HepG2 (cell line): ENCODE measurements around the gene TXNDC2. TPM values are rescaled to one million over a fixed set of nuclear protein-coding genes. Genes with fewer than 3 reads are reported as not detected.

ENCODE experiments used
- ATAC-seq: fragments of 200-7000 bp; cut with Tn5 transposase; 3 replicates; pipeline ENCODE4 v1.9.1; 2020; ENCODE audit warnings: mild to moderate bottlenecking, moderate library complexity
- BruUV-seq: library from RNA; stranded (reverse); fragments of 400-500 nt; replicated peaks from 2 replicates; lab custom pipeline; 2021; lab: Mats Ljungman, UMichigan
- CTCF ChIA-PET: fragments of 300-600 bp; formaldehyde crosslinking; extraction: SDS; loops from one replicate; lab custom pipeline; 2021; ENCODE audit warnings: low total read pairs, inconsistent platforms, low intra/inter-chr PET ratio; lab: Yijun Ruan, JAX
- POLR2A ChIA-PET: fragments of 350-600 bp; sonication (Branson Sonifier 250); formaldehyde crosslinking; loops from one replicate; lab custom pipeline; 2020; ENCODE audit warnings: antibody characterized with exemption, inconsistent platforms; lab: Yijun Ruan, JAX
- DNase-seq: peaks from one replicate; pipeline ENCODE4 v3.0.0-alpha.2; 2015; ENCODE audit warnings: low spot score
- FAIRE-seq: peaks from 3 replicates; lab custom pipeline; 2011; peaks lifted over from hg19 to GRCh38; lab: Jason Lieb, UNC
- H2AFZ ChIP-seq: one replicate; pipeline ENCODE4 v1.6.1; 2011; ENCODE audit warnings: low read length, inconsistent platforms
- H3K27ac ChIP-seq: fragments of 300-600 bp; 3 replicates; pipeline ENCODE4 v1.8.0; 2011; ENCODE audit warnings: mixed run types, mild to moderate bottlenecking, mixed read lengths, low read length, inconsistent platforms; ENCODE audit not compliant: insufficient read depth; ENCODE audit errors: extremely low read length
- H3K27me3 ChIP-seq, 2 experiments: fragments of 200-600 bp in 1 of 2; 2 replicates in 1 of 2; 3 replicates in 1 of 2; pipeline versions ENCODE4 v1.6.0 to v1.8.0; 2011; ENCODE audit warnings: low read length in 2 of 2, mild to moderate bottlenecking in 2 of 2, moderate library complexity in 2 of 2, inconsistent platforms in 1 of 2; ENCODE audit not compliant: insufficient read depth in 2 of 2, control insufficient read depth in 1 of 2
- H3K36me3 ChIP-seq, 2 experiments: fragments of 200-600 bp in 1 of 2; replicated peaks in 1 of 2; 2 replicates in 1 of 2; 3 replicates in 1 of 2; pipeline versions ENCODE4 v1.5.1 to v1.8.0; 2011; ENCODE audit warnings: low read length in 2 of 2, inconsistent platforms in 1 of 2; ENCODE audit not compliant: insufficient read depth in 2 of 2, control insufficient read depth in 1 of 2
- H3K4me1 ChIP-seq: 2 replicates; pipeline ENCODE4 v1.5.1; 2012; ENCODE audit warnings: low read length, inconsistent platforms; ENCODE audit not compliant: insufficient read depth
- H3K4me2 ChIP-seq: 2 replicates; pipeline ENCODE4 v1.6.0; 2011; ENCODE audit warnings: low read depth, low read length, inconsistent platforms
- H3K4me3 ChIP-seq, 3 experiments: fragments of 200-600 bp in 1 of 3; sonication (generic), shearing (Covaris generic) in 1 of 3; replicated peaks in 1 of 3; 2 replicates each; pipeline ENCODE4 v1.5.1; 2011 to 2016; ENCODE audit warnings: low read length in 3 of 3, inconsistent platforms in 2 of 3, low read depth in 2 of 3, mild to moderate bottlenecking in 2 of 3, control low read depth in 1 of 3, mixed read lengths in 1 of 3; ENCODE audit not compliant: insufficient read depth in 1 of 3
- H3K79me2 ChIP-seq: one replicate; pipeline ENCODE4 v1.6.1; 2011; ENCODE audit warnings: low read length, inconsistent platforms; ENCODE audit not compliant: insufficient read depth
- H3K9ac ChIP-seq: 2 replicates; pipeline ENCODE4 v1.6.0; 2011; ENCODE audit warnings: mild to moderate bottlenecking, low read depth, low read length, inconsistent platforms; ENCODE audit not compliant: insufficient read depth
- H3K9me3 ChIP-seq: 2 replicates; pipeline ENCODE4 v1.5.1; 2012; ENCODE audit warnings: mild to moderate bottlenecking, low read length
- H4K20me1 ChIP-seq: 2 replicates; pipeline ENCODE4 v1.6.0; 2011; ENCODE audit warnings: inconsistent platforms, mild to moderate bottlenecking, low read length, moderate library complexity; ENCODE audit not compliant: insufficient read depth
- CENPX ChIP-seq: sonication (generic); formaldehyde crosslinking; IDR thresholded peaks from 2 replicates; pipeline ENCODE4 v1.9.0; 2021; ENCODE audit warnings: mild to moderate bottlenecking, missing genetic modification reagents, moderate library complexity
- CHD4 ChIP-seq: fragments of 200-600 bp; sonication (generic); IDR thresholded peaks from 2 replicates; pipeline ENCODE4 v1.7.0; 2017; ENCODE audit warnings: mild to moderate bottlenecking, low read length, borderline replicate concordance
- HES4 ChIP-seq: sonication (generic); formaldehyde crosslinking; IDR thresholded peaks from 2 replicates; pipeline ENCODE4 v1.9.0; 2021; ENCODE audit warnings: mild to moderate bottlenecking, missing genetic modification reagents, borderline replicate concordance
- NBN ChIP-seq: fragments of 450-650 bp; conservative IDR thresholded peaks from 2 replicates; pipeline ENCODE4 v1.6.1; 2017
- RFXAP ChIP-seq: sonication (generic); formaldehyde crosslinking; IDR thresholded peaks from 2 replicates; pipeline ENCODE4 v1.4.0; 2020; ENCODE audit warnings: missing genetic modification reagents, borderline replicate concordance
- ZBTB4 ChIP-seq: sonication (generic); formaldehyde crosslinking; IDR thresholded peaks from 2 replicates; pipeline ENCODE4 v1.4.0; 2020; ENCODE audit warnings: missing genetic modification reagents, mild to moderate bottlenecking, borderline replicate concordance
- ZFX ChIP-seq: sonication (generic); formaldehyde crosslinking; IDR thresholded peaks from 2 replicates; pipeline ENCODE4 v1.4.0; 2020; ENCODE audit warnings: mild to moderate bottlenecking, low read depth, missing genetic modification reagents, moderate library complexity
- ZNF44 ChIP-seq: sonication (generic); formaldehyde crosslinking; IDR thresholded peaks from 2 replicates; pipeline ENCODE4 v1.5.1; 2020; ENCODE audit warnings: mild to moderate bottlenecking, missing genetic modification reagents
- ZNF672 ChIP-seq: sonication (generic); formaldehyde crosslinking; IDR thresholded peaks from 2 replicates; pipeline ENCODE4 v1.8.1; 2022; ENCODE audit warnings: missing genetic modification reagents
- WGBS: methylation state at CpG from one replicate; pipeline ENCODE4 v1.1.6; 2017; ENCODE audit warnings: low lambda C conversion rate; 5-methylcytosine and 5-hydroxymethylcytosine counted together
- in situ Hi-C: cut with HindIII; loops from 2 replicates; pipeline ENCODE4 v1.10.0; 2017; ENCODE audit warnings: low pct_unique_long_range_greater_than_20kb; ENCODE audit not compliant: extremely low pct_ligation_motif_present
- intact Hi-C: fragments of 100-400 bp; cut with micrococcal nuclease; formaldehyde crosslinking; loops from one replicate; pipeline ENCODE4 v1.10.0; 2022; ENCODE audit not compliant: unreplicated experiment
- polyA plus RNA-seq, 8 experiments: library from polyadenylated mRNA; depleted of rRNA in 3 of 8; stranded (reverse) in 7 of 8; unstranded in 1 of 8; fragments of >200 nt; fragmentation: Illumina TruSeq in 4 of 8; extraction: Trizol in 4 of 8; gene quantifications; 2 replicates each; pipeline versions ENCODE4 v1.2.1 to v1.2.3, GENCODE V29; 2011 to 2016; ENCODE audit warnings: low read depth in 4 of 8, missing spikeins in 1 of 8, mixed read lengths in 1 of 8; ENCODE audit not compliant: insufficient read depth in 1 of 8
- total RNA-seq, 5 experiments: library from RNA; depleted of rRNA; stranded (reverse); fragments of >200 nt; fragmentation: Illumina TruSeq; extraction: Trizol; gene quantifications; 2 replicates each; pipeline ENCODE4 v1.2.3, GENCODE V29; 2016; ENCODE audit warnings: low read depth in 1 of 5

TXNDC2 gene
- total and polyA plus RNA-seq, 2 of the 13 experiments (the other 11 are each of a cell fraction or from before 2014, with no cell fraction given): not detected

- H3K27me3 ChIP-seq: no peaks in the 10 kb centered on the region
- DNase-seq (no peak), FAIRE-seq (no peak)
- intact Hi-C loops: loop anchor here (2.0 kb wide), 1 partner anchor 125 kb away; no protein-coding TSS in a partner anchor
- no peak overlapping the region for H3K9ac ChIP-seq
- ChIA-PET POLR2A (no interaction called here), CTCF (no interaction called here)
- no TSS peak for BruUV-seq
- no peak overlapping the region for H2AFZ ChIP-seq
- H3K79me2 ChIP-seq: peaks cover 100% of the 10 kb centered on the region
- no peak overlapping the region for H3K27ac ChIP-seq
- in situ Hi-C loops: loop anchor here (10.0 kb wide), 1 partner anchor 123 kb away; no protein-coding TSS in a partner anchor
- H3K9me3 ChIP-seq: no peaks in the 10 kb centered on the region
- no peak overlapping the region for H3K4me2 ChIP-seq
- peaks cover 91% of the 10 kb centered on the region for H4K20me1 ChIP-seq
- TF ChIP-seq ZNF672 (no peak), NBN (no peak), CHD4 (no peak)
- TF ChIP-seq, all 625 proteins: peak for 0
- H3K36me3 ChIP-seq: peaks cover 0 to 4% of the 10 kb centered on the region in 2 experiments; a peak in 3 of 5 replicates
- ATAC-seq: no peak
- H3K4me3 ChIP-seq: no peak overlapping the region
- 93% methylated on average over 2 of the region's 2 CpGs for WGBS
- peaks cover 81% of the 10 kb centered on the region for H3K4me1 ChIP-seq
Measured at GRCh38 chr18:9927392-9928063, 41.8 kb downstream of the TXNDC2 start.

GRCh38 chr18:9928646-9929259 lies 43.0 kb downstream of the TXNDC2 start:
- DNase-seq: no peak
- Histone ChIP-seq H2AFZ (no peak overlapping the region), H3K27ac (no peak overlapping the region), H3K4me1 (peaks cover 90% of the 10 kb centered on the region), H3K4me2 (no peak overlapping the region), H3K27me3 (no peaks in the 10 kb centered on the region), H4K20me1 (peaks cover 81% of the 10 kb centered on the region), H3K9ac (no peak overlapping the region), H3K9me3 (no peaks in the 10 kb centered on the region), H3K4me3 (no peak overlapping the region), H3K36me3 (peaks cover 1 to 11% of the 10 kb centered on the region in 2 experiments; a peak in 4 of 5 replicates), H3K79me2 (peaks cover 97% of the 10 kb centered on the region)
- FAIRE-seq: no peak
- intact Hi-C loops: no loop called here
- BruUV-seq: no TSS peak
- TF ChIP-seq CENPX (CRISPR knock-in tag) (no peak), RFXAP (CRISPR knock-in tag) (no peak), ZNF44 (no peak), ZFX (CRISPR knock-in tag) (no peak), HES4 (no peak), ZBTB4 (CRISPR knock-in tag) (no peak)
- WGBS: 96% methylated on average over 5 of the region's 5 CpGs
- CTCF ChIA-PET: no interaction called here
- ATAC-seq: no peak
- POLR2A ChIA-PET: no interaction called here
- in situ Hi-C loops: loop anchor here (10.0 kb wide), 1 partner anchor 124 kb away; no protein-coding TSS in a partner anchor
